OCI-LY1 (cell line): ENCODE measurements around the gene SLC37A1.

ENCODE experiments used
- H2AFZ ChIP-seq: fragments of 200-600 bp; sonication (generic), shearing (Covaris generic); 2 replicates; pipeline ENCODE4 v1.6.0; 2014; ENCODE audit warnings: antibody characterized with exemption, mild to moderate bottlenecking, low read length
- H3F3A ChIP-seq: fragments of 200-600 bp; sonication (generic), shearing (Covaris generic); 2 replicates; pipeline ENCODE4 v1.6.0; 2014; ENCODE audit warnings: mild to moderate bottlenecking, antibody characterized with exemption, low read length, moderate library complexity; ENCODE audit not compliant: insufficient read depth
- H3K27ac ChIP-seq: fragments of 200-600 bp; sonication (generic); 2 replicates; pipeline ENCODE4 v1.5.1; 2014; ENCODE audit warnings: low read length, mixed run types, mild to moderate bottlenecking, low read depth; ENCODE audit not compliant: poor library complexity, severe bottlenecking
- H3K27me3 ChIP-seq: fragments of 200-600 bp; sonication (generic); 2 replicates; pipeline ENCODE4 v1.6.0; 2014; ENCODE audit warnings: antibody characterized with exemption, mild to moderate bottlenecking, low read length, moderate library complexity; ENCODE audit not compliant: insufficient read depth
- H3K36me3 ChIP-seq: fragments of 200-600 bp; sonication (generic); 2 replicates; pipeline ENCODE4 v1.6.1; 2014; ENCODE audit warnings: mild to moderate bottlenecking, antibody characterized with exemption, low read length, moderate library complexity, mixed read lengths; ENCODE audit not compliant: insufficient read depth
- H3K4me1 ChIP-seq: fragments of 200-600 bp; sonication (generic); 2 replicates; pipeline ENCODE4 v1.5.1; 2014; ENCODE audit warnings: mild to moderate bottlenecking, low read length, moderate library complexity; ENCODE audit not compliant: insufficient read depth, severe bottlenecking
- H3K4me2 ChIP-seq: fragments of 200-600 bp; sonication (generic), shearing (Covaris generic); 2 replicates; pipeline ENCODE4 v1.6.1; 2014; ENCODE audit warnings: low read length
- H3K4me3 ChIP-seq: fragments of 200-600 bp; sonication (generic); 2 replicates; pipeline ENCODE4 v1.5.1; 2014; ENCODE audit warnings: low read length, low read depth, mild to moderate bottlenecking, mixed read lengths; ENCODE audit not compliant: poor library complexity, severe bottlenecking
- H3K79me2 ChIP-seq: fragments of 200-600 bp; shearing (Covaris generic); 2 replicates; pipeline ENCODE4 v1.6.1; 2016; ENCODE audit warnings: mixed run types, low read length, mixed read lengths; ENCODE audit not compliant: insufficient read depth
- H3K9ac ChIP-seq: fragments of 200-600 bp; sonication (generic), shearing (Covaris generic); 2 replicates; pipeline ENCODE4 v1.6.1; 2014; ENCODE audit warnings: mild to moderate bottlenecking, low read length, mixed read lengths
- H3K9me2 ChIP-seq: fragments of 200-600 bp; sonication (generic), shearing (Covaris generic); 2 replicates; pipeline ENCODE4 v1.6.1; 2014; ENCODE audit warnings: low read depth, mild to moderate bottlenecking, low read length, mixed read lengths
- H3K9me3 ChIP-seq: fragments of 200-600 bp; shearing (Covaris generic); 2 replicates; pipeline ENCODE4 v1.6.1; 2014; ENCODE audit warnings: low read length, mixed read lengths
- H4K20me1 ChIP-seq: fragments of 200-600 bp; sonication (generic), shearing (Covaris generic); 2 replicates; pipeline ENCODE4 v1.6.0; 2016; ENCODE audit warnings: mild to moderate bottlenecking, low read length; ENCODE audit not compliant: insufficient read depth
- CTCF ChIP-seq: fragments of 200-600 bp; sonication (generic), shearing (Covaris generic); IDR thresholded peaks from 2 replicates; pipeline ENCODE4 v1.5.1; 2017; ENCODE audit warnings: mild to moderate bottlenecking, antibody characterized with exemption, low read length, moderate library complexity, mixed read lengths
- EZH2 ChIP-seq: fragments of 200-600 bp; sonication (generic), shearing (Covaris generic); IDR thresholded peaks from 2 replicates; pipeline ENCODE4 v1.8.0; 2017; ENCODE audit warnings: borderline replicate concordance, mixed run types, mild to moderate bottlenecking, antibody characterized with exemption, low read length, moderate library complexity, mixed read lengths

SLC37A1 gene

DNA sequence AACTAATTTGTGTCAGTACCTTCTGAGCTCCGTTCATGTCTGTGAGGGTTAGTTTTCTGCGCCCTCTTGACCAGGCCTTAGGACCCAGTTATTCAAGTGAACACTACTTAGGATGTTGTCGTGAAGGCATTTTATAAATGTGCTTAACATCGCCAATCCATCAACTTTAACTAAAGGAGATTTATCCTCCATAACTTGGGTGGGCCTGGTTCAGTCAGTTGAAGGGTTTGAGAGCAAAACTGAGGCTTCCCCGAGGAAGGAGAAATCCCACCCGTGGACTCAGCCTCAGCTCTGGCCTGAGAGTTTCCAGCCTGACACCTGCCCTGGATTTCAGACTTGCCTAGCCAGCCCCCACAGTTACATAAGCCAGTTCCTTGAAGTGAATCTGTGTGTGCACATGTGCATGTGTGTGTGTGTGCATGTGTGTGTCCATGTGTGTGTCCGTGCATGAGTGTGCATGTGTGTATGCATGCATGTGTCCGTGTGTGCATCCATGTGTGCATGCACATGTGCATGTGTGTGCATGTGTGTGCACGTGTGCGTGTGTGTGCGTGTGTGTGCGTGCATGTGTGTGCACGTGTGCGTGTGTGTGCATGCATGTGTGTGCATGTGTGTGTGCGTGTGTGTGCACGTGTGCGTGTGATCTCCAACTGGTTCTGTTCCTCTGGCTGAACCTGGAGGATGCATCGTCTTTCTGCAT, 77.7 kb downstream of the SLC37A1 start:
- no peak overlapping the region for H3K27ac ChIP-seq
- no peak overlapping the region for H2AFZ ChIP-seq
- no peaks in the 10 kb centered on the region for H3K36me3 ChIP-seq
- H3K9me3 ChIP-seq, result no peaks in the 10 kb centered on the region
- H3K4me2 ChIP-seq, result no peak overlapping the region; the same call in 1 of the 2 replicates
- no peak overlapping the region; the same call in 1 of the 2 replicates for H3K9ac ChIP-seq
- peaks cover 10% of the 10 kb centered on the region; the same call in 1 of the 2 replicates for H3K27me3 ChIP-seq
- H3K4me1 ChIP-seq, result peaks cover 16% of the 10 kb centered on the region
- H3K79me2 ChIP-seq, result no peaks in the 10 kb centered on the region
- no peaks in the 10 kb centered on the region for H3F3A ChIP-seq
- no peaks in the 10 kb centered on the region for H4K20me1 ChIP-seq
- H3K9me2 ChIP-seq, result no peaks in the 10 kb centered on the region
- TF ChIP-seq EZH2 (no peak), CTCF (no peak)
- H3K4me3 ChIP-seq, result no peak overlapping the region

GRCh38 chr21:42592156-42592820, 78.6 kb downstream of the SLC37A1 start:
- Histone ChIP-seq H3K9me2 (no peaks in the 10 kb centered on the region), H2AFZ (no peak overlapping the region), H3K9ac (no peak overlapping the region), H3K9me3 (no peaks in the 10 kb centered on the region), H3K27me3 (peaks cover 10% of the 10 kb centered on the region; the same call in 1 of the 2 replicates), H3K4me1 (peaks cover 16% of the 10 kb centered on the region), H3K27ac (no peak overlapping the region), H3K79me2 (no peaks in the 10 kb centered on the region), H4K20me1 (no peaks in the 10 kb centered on the region), H3K36me3 (no peaks in the 10 kb centered on the region), H3K4me3 (no peak overlapping the region), H3F3A (no peaks in the 10 kb centered on the region), H3K4me2 (no peak overlapping the region)
- TF ChIP-seq CTCF, result no peak
- TF ChIP-seq EZH2, result no peak

DNA sequence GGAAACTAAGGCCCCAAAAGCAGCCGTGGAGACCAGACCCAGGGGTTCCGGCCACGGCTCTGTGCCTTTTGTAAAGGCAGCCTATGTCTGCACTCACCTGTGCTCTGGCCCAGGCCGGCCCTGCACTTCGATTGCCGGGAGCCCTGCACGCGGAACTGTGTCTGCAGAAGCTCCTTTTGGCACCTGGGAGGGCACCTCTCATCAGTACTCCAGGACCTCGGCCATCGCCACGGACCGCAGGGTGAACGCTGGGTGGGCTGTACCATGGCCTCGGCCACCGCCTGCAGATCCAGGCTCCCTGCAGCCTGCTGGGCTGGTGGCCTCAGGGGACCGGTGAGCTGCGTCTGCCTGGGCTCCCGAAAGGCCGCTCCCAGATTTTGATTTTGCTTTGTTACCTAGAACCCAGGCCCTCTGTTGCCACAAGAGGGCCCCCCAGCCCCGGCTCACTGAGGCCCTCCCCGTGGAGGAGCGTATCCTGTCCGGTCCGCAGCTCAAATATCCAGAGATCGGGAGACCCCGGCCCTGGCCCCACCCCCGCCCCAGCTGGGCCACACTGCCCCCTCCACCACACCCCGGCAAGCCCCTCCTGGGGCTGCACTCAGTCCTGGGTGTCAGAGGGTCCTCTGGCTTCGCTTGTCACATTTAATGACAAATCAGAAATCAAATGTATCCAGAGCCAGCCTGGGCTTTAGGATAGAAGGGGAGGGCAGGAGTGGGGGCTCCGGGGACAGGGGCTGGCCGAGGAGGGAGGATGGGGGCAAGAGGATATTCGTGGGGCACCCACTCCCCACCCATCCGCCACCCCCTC, 79.6 kb downstream of the SLC37A1 start:
- Histone ChIP-seq H3K4me2 (peak overlapping the region; percentile 52; the same call in 1 of the 2 replicates), H3K27ac (no peak overlapping the region), H3K36me3 (no peaks in the 10 kb centered on the region), H3F3A (no peaks in the 10 kb centered on the region), H3K9me3 (no peaks in the 10 kb centered on the region), H2AFZ (no peak overlapping the region), H3K4me3 (no peak overlapping the region), H3K27me3 (peaks cover 10% of the 10 kb centered on the region; the same call in 1 of the 2 replicates), H4K20me1 (no peaks in the 10 kb centered on the region), H3K9ac (no peak overlapping the region; the same call in 1 of the 2 replicates), H3K79me2 (no peaks in the 10 kb centered on the region), H3K9me2 (no peaks in the 10 kb centered on the region), H3K4me1 (peaks cover 16% of the 10 kb centered on the region)
- no peak for TF ChIP-seq EZH2
- TF ChIP-seq CTCF, result peak; percentile 76
